ENCODE measurements around the gene CNST. TPM values are rescaled to one million over a fixed set of nuclear protein-coding genes. Genes with fewer than 3 reads are reported as not detected.
A peak's percentile ranks its signal among the peaks of the same experiment; 100 is the strongest.
"Not testable (repeated sequence)": the region's sequence is repeated elsewhere in the genome, so short reads cannot be mapped to it uniquely, and the experiment has no call there.

CNST gene
- total RNA-seq, 1 donor from 2014 or later = 29.6 TPM

GRCh38 chr1:246583448-246584185, 17.4 kb downstream of the CNST start:
- DNase-seq (ENCODE audit: low spot score) = peak; percentile 72

DNA sequence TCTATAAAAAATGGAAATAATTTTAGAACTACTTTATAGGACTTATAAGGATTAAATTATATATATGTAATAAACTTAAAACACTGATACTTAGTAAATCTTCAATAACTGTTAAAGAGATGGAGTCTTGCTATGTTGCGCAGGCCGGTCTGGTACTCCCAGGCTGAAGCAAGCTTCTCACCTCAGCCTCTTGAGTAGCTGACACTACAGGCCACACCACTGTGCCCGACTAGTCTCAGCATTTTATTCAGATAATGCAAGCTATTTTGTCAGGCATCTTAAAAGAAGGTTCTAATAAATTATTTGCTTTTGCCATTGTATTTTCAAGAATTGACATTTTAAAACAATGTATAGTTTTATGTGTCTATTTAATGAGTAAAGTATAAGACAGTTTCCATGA, 20.8 kb downstream of the CNST start:
- DNase-seq (ENCODE audit: low spot score) = no peak

DNA sequence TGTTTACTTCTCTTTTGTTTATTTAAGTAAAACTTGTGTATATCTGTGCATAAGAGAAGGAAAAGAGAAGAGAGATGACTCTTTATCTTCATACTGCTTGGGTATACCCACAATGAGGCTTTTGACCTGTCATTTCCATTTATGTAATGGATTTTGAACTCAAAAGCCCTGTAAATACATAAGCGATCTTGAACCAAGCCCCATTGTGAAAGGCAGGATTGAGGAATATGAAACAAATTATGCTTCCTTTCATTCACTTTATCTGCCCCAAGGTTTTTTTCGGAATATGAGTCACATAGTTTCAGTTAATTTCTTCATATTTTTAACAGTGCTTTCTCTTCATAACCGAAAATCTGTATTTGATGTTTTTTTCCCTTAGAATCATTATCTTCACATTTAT, 21.4 kb downstream of the CNST start:
- DNase-seq (ENCODE audit: low spot score) = no peak

- DNase-seq (ENCODE audit: low spot score) = no peak
Observed at GRCh38 chr1:246588159-246588721, 22.0 kb downstream of the CNST start.

GRCh38 chr1:246589919-246590318, 23.7 kb downstream of the CNST start:
- not testable (repeated sequence) for DNase-seq (ENCODE audit: low spot score)

GRCh38 chr1:246591047-246591446, 24.8 kb downstream of the CNST start:
- no peak for DNase-seq (ENCODE audit: low spot score)

GRCh38 chr1:246591504-246591903, 25.2 kb downstream of the CNST start:
- DNase-seq (ENCODE audit: low spot score) = no peak

GRCh38 chr1:246591958-246592357, 25.7 kb downstream of the CNST start:
- no peak for DNase-seq (ENCODE audit: low spot score)

GRCh38 chr1:246592695-246593094, 26.4 kb downstream of the CNST start:
- DNase-seq (ENCODE audit: low spot score) = no peak

DNA sequence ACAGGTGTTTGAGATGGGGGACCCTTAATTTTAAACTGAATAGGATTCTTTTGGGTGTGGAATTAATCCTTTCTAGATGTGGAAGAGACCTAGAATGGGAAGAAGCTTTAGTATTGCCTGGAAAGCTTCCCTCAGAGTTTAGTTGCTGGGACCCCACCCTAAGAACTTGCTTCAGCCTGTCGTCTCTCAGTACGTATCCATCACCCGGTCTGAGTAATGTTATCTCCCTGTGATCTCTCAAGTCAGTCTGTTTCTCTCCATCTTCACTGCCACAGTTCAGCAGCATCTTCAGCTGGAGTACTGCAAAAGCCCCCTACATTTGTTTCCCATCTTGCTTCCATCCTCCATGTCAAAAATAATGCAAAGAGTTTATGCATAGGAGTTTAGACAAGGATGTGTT, 28.9 kb downstream of the CNST start:
- DNase-seq (ENCODE audit: low spot score) = no peak

- DNase-seq (ENCODE audit: low spot score) = no peak
Observed at GRCh38 chr1:246597340-246597739, 31.1 kb downstream of the CNST start.

DNA sequence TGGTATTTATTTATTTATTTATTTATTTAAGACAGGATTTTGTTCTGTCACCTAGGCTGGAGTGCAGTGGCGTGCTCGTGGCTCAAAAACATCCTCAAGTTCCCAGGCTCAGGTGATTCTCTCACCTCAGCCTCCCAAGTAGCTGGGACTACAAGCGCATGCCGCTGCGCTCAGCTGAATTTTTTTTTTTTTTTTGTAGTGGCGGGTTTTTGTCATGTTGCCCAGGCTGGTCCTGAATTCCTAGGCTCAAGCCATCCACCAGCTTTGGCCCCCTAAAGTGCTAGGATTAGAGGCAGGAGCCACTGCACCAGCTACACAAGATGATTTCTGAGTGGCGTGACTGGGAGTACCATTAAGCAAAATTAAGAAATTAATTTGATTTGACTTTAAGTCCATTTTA, 31.7 kb downstream of the CNST start:
- DNase-seq (ENCODE audit: low spot score) = no peak

DNA sequence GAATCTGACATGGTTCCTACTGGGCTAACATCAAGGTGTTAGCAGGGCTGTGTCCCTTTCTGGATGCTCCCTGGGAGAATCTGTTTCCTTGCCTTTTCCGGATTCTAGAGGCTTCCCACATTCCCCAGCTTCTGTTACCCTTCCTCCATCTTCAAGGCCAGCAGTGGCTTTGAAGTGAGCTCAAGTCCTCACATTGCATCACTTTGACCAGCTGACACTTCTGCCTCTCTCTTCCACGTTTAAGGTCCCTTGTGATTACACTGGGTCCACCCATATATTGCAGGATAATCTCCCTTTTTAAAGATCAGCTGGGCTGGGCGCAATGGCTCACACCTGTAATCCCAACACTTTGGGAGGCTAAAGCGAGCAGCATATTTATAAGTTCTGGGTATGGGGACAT, 33.1 kb downstream of the CNST start:
- DNase-seq (ENCODE audit: low spot score) = no peak

- DNase-seq (ENCODE audit: low spot score) = no peak
Observed at GRCh38 chr1:246600579-246600978, 34.3 kb downstream of the CNST start.

DNA sequence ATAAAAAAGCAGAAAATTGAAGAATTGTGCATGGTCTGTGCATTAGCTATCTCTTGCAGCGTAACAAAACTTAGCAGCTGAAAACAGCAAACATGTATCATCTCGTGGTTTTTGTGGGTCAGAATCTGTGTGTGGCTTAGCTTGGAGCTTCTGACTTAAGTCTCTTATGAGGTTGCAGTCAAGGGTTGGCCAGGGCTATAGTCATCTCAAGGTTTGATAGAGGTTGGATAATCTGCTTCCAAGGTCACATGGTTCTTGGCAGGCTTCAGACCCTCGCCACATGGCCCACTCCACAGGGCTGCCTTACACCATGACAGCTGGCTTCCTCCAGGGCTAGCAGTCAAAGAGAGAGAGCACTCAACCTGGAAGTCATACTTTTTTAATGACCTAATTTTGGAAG, 35.9 kb downstream of the CNST start:
- DNase-seq (ENCODE audit: low spot score) = no peak

- DNase-seq (ENCODE audit: low spot score) = not testable (repeated sequence)
Observed at GRCh38 chr1:246605231-246605630, 39.0 kb downstream of the CNST start.

DNA sequence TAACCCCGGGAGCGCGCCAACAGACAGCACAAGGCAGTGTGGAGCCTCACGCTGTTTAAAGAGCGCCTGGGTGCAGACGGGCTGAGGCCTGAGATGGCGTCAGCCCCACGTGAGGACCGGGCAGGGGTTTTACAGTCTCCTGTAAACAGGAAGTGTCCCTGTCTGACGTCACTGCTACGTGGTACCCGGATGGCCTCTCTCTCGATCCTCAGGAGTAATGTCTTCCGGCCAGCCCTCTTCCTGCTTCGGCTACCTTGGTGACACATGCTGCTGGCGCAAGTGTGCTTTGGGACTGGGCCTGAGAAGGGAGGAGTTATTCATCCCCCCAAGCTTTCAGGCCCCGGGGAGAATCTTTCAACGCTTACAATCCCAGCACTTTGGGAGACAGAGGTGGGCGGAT, 41.2 kb downstream of the CNST start:
- no peak for DNase-seq (ENCODE audit: low spot score)

DNA sequence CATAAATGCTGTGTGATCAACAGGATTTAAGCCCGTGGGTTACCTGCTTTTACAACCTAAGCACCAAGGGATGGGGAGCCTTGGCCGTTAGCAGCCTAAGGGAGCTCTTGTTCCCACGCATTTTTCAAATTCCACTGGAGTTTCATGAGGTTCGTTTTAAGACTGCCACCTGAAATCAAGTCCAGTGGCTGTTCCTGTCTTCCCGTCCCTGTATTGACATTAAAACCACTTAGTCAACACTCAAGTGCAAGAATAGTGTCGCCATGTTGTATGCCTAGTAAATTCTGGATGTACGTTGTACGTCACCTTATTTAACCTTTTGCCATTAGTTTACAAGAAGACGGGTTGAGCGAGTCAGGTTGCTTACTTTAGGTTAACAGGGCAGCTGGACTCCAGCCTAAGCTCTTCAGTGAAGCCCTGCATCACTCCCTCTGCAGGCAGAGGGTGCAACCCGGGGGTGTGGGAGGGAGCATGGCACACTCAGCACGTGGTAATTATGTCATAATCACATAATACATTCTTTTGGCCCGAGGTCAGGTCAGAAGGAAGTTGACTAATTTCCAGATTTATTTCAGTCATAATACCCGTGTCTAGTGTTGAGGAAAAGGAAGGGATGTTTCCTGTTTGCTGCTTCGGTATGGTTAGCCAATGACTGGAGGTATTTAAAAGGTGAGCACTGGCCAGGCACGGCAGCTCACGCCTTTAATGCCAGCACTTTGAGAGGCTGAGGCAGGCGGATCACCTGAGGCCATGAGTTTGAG, 42.5 kb downstream of the CNST start:
- peak; percentile 88 for DNase-seq (ENCODE audit: low spot score)

DNA sequence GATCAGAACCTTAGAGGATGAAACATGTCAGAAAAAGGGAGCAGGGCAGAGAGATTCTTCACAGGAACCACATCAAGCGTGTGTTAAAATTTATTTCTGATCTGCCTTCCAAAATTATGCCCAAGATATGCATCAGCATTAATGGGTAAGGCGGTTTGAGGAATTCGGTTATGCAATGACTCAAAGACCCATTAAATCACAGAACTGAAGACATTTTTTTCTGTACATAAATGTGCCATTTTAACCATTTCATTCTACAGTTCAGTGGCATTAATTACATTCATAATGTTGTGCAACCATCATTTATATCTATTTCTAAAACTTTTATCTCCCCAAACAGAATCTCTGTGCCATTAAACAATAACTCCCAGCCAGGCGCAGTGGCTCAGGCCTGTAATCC, 43.4 kb downstream of the CNST start:
- no peak for DNase-seq (ENCODE audit: low spot score)

- DNase-seq (ENCODE audit: low spot score) = no peak
Observed at GRCh38 chr1:246613096-246613758, 47.0 kb downstream of the CNST start.

DNA sequence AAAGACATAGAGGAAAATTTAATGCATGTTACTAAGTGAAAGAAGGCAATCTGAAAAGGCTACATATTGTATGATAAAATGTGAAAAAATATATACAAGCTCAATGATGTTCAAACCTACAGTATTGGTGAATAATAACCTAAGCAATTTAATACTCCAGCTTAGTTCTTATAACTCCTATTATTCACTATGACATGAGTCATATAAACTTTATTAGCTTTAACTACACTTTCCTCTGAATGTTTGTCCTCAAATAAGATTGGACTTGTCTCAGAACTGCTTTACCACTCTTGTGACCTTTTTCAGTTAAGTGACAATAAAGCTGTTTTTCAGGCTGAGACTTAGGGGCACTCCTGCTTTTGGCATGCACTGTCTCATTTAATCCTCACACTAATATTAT, 50.9 kb downstream of the CNST start:
- no peak for DNase-seq (ENCODE audit: low spot score)

DNA sequence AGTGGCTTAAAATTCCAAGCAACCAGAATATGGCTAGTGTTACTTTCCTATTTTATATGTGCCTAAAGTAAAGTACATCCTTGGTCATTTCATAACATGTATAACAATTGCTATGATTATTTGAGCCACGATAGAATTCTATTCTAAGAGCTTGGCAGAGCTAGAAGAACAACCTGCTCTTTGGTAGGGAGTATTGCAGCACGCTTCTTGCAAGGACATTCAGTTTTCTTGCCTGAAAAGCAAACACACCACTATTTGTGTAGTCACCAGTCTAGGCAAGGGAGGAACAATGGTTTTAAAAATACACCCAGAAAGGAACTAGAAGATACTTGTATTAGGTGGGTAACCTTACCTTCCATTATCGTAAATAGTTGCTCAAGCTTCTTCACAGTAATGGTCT, 51.5 kb downstream of the CNST start:
- DNase-seq (ENCODE audit: low spot score) = no peak

Data from mucosa of gallbladder (tissue), 1 donor.